NCI-H2227 treated with DMSO at 0.1 percent for 48 hours (cell line): ENCODE data around the gene CD226.
A peak's percentile ranks its signal among the peaks of the same experiment; 100 is the strongest.
"Not testable (repeated sequence)": the region's sequence is repeated elsewhere in the genome, so short reads cannot be mapped to it uniquely, and the experiment has no call there.

Experiments used
- DNase-seq: peaks from one replicate; lab custom pipeline; 2025; lab: John Stamatoyannopoulos, UW

The CD226 gene

GRCh38 chr18:69872661-69873060 lies 75.0 kb downstream of the CD226 start:
- DNase-seq = no peak

- DNase-seq = no peak
These were observed 76.3 kb downstream of the CD226 start for GRCh38 chr18:69871363-69871762.

GRCh38 chr18:69870736-69871135 lies 76.9 kb downstream of the CD226 start:
- DNase-seq = no peak

GRCh38 chr18:69866212-69866611 lies 81.5 kb downstream of the CD226 start:
- no peak for DNase-seq

- DNase-seq = no peak
These were observed 81.9 kb downstream of the CD226 start for GRCh38 chr18:69865776-69866175.

- not testable (repeated sequence) for DNase-seq
These were observed 82.9 kb downstream of the CD226 start for GRCh38 chr18:69864802-69865201.

GRCh38 chr18:69858897-69859296 lies 88.8 kb downstream of the CD226 start:
- no peak for DNase-seq

DNA sequence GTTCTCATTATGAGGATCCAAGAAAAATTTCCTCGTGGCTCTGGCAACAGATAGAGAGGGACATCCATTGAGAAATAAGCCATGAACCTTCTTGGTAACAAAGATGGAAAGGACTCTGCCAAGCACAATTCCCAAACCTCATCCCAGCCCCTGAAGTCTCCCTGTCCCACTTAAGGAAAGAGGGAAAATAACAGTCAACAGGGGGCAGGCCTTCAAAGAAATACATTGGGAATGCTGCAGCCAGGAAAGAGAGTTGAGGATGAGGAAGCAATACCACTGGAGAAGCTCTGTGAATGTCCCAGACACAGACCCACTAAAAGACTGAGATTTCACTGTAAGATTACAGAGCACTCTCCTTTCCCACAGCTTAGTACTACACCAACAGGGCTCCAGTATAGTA lies 93.2 kb downstream of the CD226 start:
- DNase-seq = no peak

GRCh38 chr18:69853051-69853450 lies 94.6 kb downstream of the CD226 start:
- DNase-seq = no peak

- DNase-seq = peak; percentile 0
These were observed 101.8 kb downstream of the CD226 start for GRCh38 chr18:69845593-69846506.

- no peak for DNase-seq
These were observed 103.0 kb downstream of the CD226 start for GRCh38 chr18:69844656-69845055.

DNA sequence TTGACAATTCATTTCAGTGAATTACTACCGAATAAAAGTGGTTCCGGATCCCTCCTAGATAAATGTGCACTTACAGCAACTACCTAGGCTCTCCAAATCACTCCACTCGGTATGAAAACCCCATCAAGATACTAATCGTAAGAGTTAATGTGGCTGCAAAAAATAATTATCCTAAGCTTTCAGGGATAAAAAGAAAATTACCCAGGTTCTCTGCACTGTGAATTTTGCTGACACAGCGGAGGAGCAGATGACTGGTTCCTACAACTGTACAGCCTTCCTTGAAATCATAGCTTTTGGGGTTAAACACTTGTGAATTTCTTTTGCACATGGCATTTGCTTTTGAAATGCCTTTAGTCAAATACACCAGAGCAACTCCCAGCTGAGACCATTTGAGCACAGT lies 104.7 kb downstream of the CD226 start:
- peak; percentile 9 for DNase-seq

DNA sequence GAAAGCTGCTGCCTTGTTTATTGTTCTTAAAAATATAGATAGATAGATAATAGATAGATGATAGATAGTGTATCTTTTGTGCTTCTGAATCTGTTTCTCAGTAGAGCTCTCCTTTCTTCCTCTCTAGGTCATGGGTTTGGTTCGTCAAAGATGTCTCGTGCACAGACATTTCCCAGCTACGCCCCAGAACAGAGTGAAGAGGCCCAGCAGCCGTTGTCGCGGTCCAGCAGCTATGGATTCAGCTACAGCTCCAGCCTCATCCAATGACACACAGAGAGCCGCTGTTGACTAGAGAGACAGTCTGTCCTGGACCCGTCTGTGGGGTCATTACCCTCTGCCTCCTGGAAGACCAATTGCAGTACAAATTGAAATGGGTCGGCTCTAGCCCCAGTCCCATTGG lies 106.6 kb downstream of the CD226 start:
- no peak for DNase-seq

DNA sequence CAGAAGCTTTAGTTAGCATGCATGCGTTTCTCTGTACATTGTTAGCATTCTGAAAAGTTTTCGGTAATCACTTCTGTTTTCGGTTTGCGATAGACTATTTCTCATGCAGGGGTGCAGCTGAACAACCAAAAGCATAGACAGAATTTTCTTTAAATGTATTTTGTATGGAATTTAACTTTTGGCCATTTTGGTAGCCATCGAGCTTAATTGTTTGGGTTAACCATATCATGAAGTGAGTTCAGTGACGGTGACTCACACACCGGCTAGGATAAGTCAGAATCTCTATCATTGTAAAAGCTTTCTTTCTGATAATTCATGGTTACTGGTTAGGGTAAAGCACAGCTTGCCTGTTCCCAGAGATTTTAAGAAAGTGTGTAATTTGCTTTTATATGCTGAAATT lies 107.2 kb downstream of the CD226 start:
- no peak for DNase-seq

DNA sequence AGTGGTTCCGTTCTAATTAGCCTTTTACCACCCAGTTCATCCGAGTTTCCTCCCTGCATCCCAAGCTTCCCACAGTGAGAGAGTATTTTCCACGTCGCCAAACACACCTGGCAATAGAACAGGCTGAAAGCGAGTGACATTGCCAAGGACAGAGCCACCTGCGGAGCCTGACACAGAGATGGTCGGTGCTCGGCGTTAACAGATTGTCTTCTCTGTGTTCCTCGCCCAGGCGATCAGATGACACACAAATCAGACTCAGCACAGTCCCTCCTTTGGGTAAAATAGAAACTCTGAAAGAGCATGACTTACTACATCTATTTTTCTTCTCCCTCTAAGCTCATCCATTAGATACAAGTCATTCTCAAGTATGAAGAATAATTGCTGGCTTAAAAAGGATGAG lies 107.7 kb downstream of the CD226 start:
- no peak for DNase-seq

DNA sequence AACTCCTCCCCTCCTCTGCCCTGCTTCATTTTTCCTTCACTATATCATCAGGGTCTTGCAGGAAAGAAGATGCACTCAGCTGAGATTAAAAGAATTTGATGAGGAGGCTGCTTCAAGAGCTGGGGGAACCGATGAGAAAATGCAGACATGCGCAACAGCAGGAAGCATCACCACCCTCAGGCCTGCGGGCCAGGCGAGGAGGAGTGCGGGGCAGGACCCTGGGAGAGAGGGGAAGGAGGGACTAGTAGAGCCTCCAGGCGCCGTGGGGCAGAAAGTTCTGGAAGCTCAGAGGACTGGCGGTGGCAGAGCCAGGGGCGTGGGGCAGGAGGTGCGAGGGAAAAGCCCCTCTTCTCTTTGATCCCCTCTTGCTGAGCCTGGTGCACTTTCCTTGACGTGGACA lies 108.2 kb downstream of the CD226 start:
- DNase-seq = no peak

GRCh38 chr18:69838620-69839411 lies 108.9 kb downstream of the CD226 start:
- no peak for DNase-seq

GRCh38 chr18:69838003-69838402 lies 109.7 kb downstream of the CD226 start:
- no peak for DNase-seq

DNA sequence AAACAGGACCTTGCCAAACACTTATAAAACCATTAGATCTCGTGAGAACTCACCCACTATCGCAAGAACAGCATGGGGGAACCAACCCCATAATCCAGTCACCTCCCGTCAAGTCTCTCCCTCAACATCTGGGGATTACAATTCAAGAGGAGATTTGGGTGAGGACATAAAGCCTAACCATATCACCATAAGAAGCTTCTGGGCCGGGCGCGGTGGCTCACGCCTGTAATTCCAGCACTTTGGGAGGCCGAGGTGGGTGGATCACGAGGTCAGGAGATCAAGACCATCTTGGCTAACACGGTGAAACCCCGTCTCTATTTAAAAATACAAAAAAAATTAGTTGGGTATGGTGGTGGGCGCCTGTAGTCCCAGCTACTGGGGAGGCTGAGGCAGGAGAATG lies 112.7 kb downstream of the CD226 start:
- not testable (repeated sequence) for DNase-seq

DNA sequence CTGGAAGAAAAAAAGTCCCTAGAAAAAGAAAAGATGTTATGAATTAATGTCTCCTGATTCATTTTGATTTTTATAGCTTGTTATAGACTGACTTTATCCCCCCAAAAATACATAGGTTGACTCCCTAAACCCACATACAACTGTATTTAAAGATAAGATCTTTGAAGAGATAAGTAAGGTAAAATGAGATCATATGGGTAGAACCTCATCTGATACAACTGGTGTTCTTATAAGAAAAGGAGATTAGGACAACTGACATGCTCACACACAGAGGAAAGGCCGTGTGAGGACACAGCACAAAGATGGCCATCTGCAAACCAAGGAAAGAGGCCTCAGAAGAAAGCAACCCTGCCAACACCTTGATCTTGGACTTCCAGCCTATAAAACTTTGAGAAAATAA lies 117.5 kb downstream of the CD226 start:
- no peak for DNase-seq

DNA sequence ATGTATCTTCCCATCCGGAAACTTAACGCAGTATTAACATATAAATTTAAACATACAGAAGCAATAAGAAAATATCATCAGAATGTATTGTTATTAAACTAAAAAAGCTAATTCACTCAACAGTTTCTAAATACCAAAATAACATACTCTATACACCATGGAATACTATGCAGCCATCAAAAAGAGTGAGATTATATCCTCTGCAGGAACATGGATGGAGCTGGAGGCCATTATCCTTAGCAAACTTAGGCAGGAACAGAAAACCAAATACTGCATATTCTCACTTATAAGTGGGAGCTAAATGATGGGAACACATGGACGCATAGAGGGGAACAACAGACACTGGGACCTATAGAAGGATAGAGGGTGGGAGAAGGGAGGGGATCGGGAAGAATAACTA lies 127.1 kb downstream of the CD226 start:
- no peak for DNase-seq

GRCh38 chr18:69819460-69819859 lies 128.2 kb downstream of the CD226 start:
- no peak for DNase-seq

DNA sequence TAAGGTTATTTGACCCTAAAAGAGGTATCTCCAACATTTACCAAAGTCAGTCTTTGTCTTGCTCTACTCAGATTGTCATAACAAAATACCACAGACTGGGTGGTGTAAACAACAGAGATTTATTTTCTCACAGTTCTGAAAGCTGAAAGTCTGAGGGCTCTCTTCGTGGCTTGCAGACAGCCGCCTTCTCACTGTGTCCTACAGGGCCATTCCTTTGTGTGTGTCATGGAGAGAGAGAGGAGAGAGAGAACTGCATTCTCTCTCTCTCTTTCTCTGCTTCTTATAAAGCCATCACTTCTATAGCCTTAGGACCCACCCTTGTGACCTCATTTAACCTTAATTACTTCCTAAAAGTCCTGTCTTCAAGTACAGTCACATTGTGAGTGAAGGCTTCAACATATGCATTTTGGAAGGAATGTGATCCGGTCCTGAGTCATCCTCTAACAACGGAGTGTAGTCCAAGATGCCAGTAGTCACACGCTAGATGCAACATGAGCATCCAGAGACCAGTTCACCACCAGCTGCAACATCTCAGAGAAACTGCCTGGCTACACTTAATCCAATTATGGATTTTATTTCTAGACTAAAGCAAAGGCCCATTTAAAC lies 130.2 kb downstream of the CD226 start:
- no peak for DNase-seq
